PC-3 (cell line): ENCODE results near the gene PSMD2. TPM values are rescaled to one million over a fixed set of nuclear protein-coding genes. Genes with fewer than 3 reads are reported as not detected.

ENCODE experiments used
- ATAC-seq: fragments of 200-7000 bp; cut with Tn5 transposase; 2 replicates; pipeline ENCODE4 v1.9.1; 2020; ENCODE audit warnings: mild to moderate bottlenecking, moderate library complexity
- BruUV-seq: library from RNA; stranded (reverse); fragments of 400-500 nt; replicated peaks from 2 replicates; lab custom pipeline; 2021; lab: Mats Ljungman, UMichigan
- CTCF ChIA-PET: fragments of 300-600 bp; sonication (Branson Sonifier 250); formaldehyde crosslinking; loops from one replicate; lab custom pipeline; 2022; ENCODE audit warnings: antibody characterized with exemption; lab: Charles Lee
- POLR2A ChIA-PET: fragments of 300-600 bp; sonication (Branson Sonifier 250); formaldehyde crosslinking; loops from one replicate; lab custom pipeline; 2022; ENCODE audit warnings: antibody characterized with exemption; ENCODE audit not compliant: unreplicated experiment; lab: Charles Lee
- DNase-seq: peaks from one replicate; pipeline ENCODE4 v3.0.0-alpha.2; 2015
- H2AFZ ChIP-seq: fragments of 300-600 bp; sonication (generic); 2 replicates; pipeline ENCODE4 v1.6.0; 2016; ENCODE audit warnings: antibody characterized with exemption, low read length
- H3F3A ChIP-seq: fragments of 300-600 bp; sonication (generic); one replicate; pipeline ENCODE4 v1.6.0; 2017; ENCODE audit warnings: antibody characterized with exemption, low read length, control low read depth, mild to moderate bottlenecking; ENCODE audit not compliant: unreplicated experiment
- H3K27ac ChIP-seq: fragments of 300-600 bp; sonication (generic); 2 replicates; pipeline ENCODE4 v1.5.1; 2016; ENCODE audit warnings: mild to moderate bottlenecking, low read length
- H3K27me3 ChIP-seq: fragments of 300-600 bp; sonication (generic); 2 replicates; pipeline ENCODE4 v1.6.1; 2016; ENCODE audit warnings: low read length, mixed read lengths
- H3K36me3 ChIP-seq: fragments of 300-600 bp; sonication (generic); 2 replicates; pipeline ENCODE4 v1.6.1; 2016; ENCODE audit warnings: low read depth, mixed run types, low read length, mixed read lengths
- H3K4me1 ChIP-seq: fragments of 300-600 bp; sonication (generic); 2 replicates; pipeline ENCODE4 v1.5.1; 2016; ENCODE audit warnings: low read length; ENCODE audit not compliant: insufficient read depth
- H3K4me2 ChIP-seq: fragments of 300-600 bp; sonication (generic); 2 replicates; pipeline ENCODE4 v1.6.0; 2016; ENCODE audit warnings: low read length
- H3K4me3 ChIP-seq: fragments of 300-600 bp; sonication (generic); 2 replicates; pipeline ENCODE4 v1.5.1; 2016; ENCODE audit warnings: mild to moderate bottlenecking, low read length, mixed read lengths
- H3K79me2 ChIP-seq: fragments of 300-600 bp; sonication (generic); 2 replicates; pipeline ENCODE4 v1.6.1; 2017; ENCODE audit warnings: low read length, mixed read lengths
- H3K9ac ChIP-seq: fragments of 300-600 bp; sonication (generic); 2 replicates; pipeline ENCODE4 v1.6.0; 2016; ENCODE audit warnings: mild to moderate bottlenecking, low read length
- H3K9me2 ChIP-seq: fragments of 300-600 bp; sonication (generic); replicated peaks from 2 replicates; pipeline ENCODE4 v1.6.1; 2016; ENCODE audit warnings: mixed run types, low read length, mixed read lengths
- H3K9me3 ChIP-seq: fragments of 300-600 bp; sonication (generic); 2 replicates; pipeline ENCODE4 v1.6.1; 2016; ENCODE audit warnings: low read length, mixed read lengths
- H4K20me1 ChIP-seq: fragments of 300-600 bp; sonication (generic); 2 replicates; pipeline ENCODE4 v1.6.1; 2016; ENCODE audit warnings: low read length, mixed read lengths
- EZH2 ChIP-seq: fragments of 300-600 bp; sonication (generic); IDR thresholded peaks from one replicate; pipeline ENCODE4 v1.6.1; 2017; ENCODE audit warnings: antibody characterized with exemption, mild to moderate bottlenecking, low read length; ENCODE audit not compliant: unreplicated experiment
- EZH2phosphoT487 ChIP-seq: fragments of 300-600 bp; sonication (generic); IDR thresholded peaks from 2 replicates; pipeline ENCODE4 v1.6.1; 2018; ENCODE audit warnings: mild to moderate bottlenecking, antibody characterized with exemption, low read length, borderline replicate concordance
- intact Hi-C: fragments of 100-400 bp; cut with micrococcal nuclease; formaldehyde crosslinking; loops from 2 replicates; pipeline ENCODE4 v1.9.0; 2023
- total RNA-seq: library from RNA; depleted of rRNA; stranded (reverse); fragments of >200 nt; gene quantifications from 2 replicates; pipeline ENCODE4 v1.2.3, GENCODE V29; 2014
- TF ChIP-seq, protein P1 (sequence below): fragments of 300-600 bp; sonication (generic); conservative IDR thresholded peaks from 2 replicates; pipeline ENCODE4 v1.5.1; 2017; ENCODE audit warnings: antibody characterized with exemption, low read depth, mild to moderate bottlenecking, low read length

The PSMD2 gene
- total RNA-seq, 1 experiment from 2014 or later: 1,057 TPM

DNA sequence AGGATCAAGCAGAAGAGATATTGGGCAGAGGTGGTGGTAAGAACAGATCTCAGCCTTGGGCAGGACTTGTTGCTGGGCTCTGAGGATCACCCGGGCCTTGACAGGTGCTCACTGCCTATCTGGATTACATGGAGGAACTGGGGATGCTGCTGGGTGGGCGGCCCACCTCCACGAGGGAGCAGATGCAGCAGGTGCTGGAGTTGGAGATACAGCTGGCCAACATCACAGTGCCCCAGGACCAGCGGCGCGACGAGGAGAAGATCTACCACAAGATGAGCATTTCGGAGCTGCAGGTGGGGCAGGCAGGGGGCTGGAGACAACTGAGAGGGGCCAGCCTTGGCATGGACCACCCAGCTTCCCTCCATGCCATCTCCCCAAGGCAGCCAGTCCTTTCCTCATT, 15.4 kb upstream of the PSMD2 start:
- DNase-seq (no peak), ATAC-seq (no peak)
- H3K9me2 ChIP-seq: no peaks in the 10 kb centered on the region
- CTCF ChIA-PET: no interaction called here
- no peaks in the 10 kb centered on the region for H3K9me3 ChIP-seq
- H3K4me1 ChIP-seq: no peaks in the 10 kb centered on the region
- no peaks in the 10 kb centered on the region for H3F3A ChIP-seq
- no peaks in the 10 kb centered on the region for H3K79me2 ChIP-seq
- no peaks in the 10 kb centered on the region for H3K36me3 ChIP-seq
- no peak overlapping the region for H2AFZ ChIP-seq
- no peaks in the 10 kb centered on the region for H3K27me3 ChIP-seq
- H3K9ac ChIP-seq: no peak overlapping the region
- TF ChIP-seq EZH2: no peak
- TF ChIP-seq EZH2phosphoT487: no peak
- TF ChIP-seq, protein P1, sequence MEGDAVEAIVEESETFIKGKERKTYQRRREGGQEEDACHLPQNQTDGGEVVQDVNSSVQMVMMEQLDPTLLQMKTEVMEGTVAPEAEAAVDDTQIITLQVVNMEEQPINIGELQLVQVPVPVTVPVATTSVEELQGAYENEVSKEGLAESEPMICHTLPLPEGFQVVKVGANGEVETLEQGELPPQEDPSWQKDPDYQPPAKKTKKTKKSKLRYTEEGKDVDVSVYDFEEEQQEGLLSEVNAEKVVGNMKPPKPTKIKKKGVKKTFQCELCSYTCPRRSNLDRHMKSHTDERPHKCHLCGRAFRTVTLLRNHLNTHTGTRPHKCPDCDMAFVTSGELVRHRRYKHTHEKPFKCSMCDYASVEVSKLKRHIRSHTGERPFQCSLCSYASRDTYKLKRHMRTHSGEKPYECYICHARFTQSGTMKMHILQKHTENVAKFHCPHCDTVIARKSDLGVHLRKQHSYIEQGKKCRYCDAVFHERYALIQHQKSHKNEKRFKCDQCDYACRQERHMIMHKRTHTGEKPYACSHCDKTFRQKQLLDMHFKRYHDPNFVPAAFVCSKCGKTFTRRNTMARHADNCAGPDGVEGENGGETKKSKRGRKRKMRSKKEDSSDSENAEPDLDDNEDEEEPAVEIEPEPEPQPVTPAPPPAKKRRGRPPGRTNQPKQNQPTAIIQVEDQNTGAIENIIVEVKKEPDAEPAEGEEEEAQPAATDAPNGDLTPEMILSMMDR: no peak
- H3K4me3 ChIP-seq: no peak overlapping the region
- no peak overlapping the region for H3K27ac ChIP-seq
- intact Hi-C loops: loop anchor here (1.0 to 10.0 kb wide), 2 partner anchors 56 to 239 kb away; no protein-coding TSS in a partner anchor
- POLR2A ChIA-PET: no interaction called here
- no peaks in the 10 kb centered on the region for H4K20me1 ChIP-seq
- BruUV-seq: no TSS peak
- no peak overlapping the region for H3K4me2 ChIP-seq

DNA sequence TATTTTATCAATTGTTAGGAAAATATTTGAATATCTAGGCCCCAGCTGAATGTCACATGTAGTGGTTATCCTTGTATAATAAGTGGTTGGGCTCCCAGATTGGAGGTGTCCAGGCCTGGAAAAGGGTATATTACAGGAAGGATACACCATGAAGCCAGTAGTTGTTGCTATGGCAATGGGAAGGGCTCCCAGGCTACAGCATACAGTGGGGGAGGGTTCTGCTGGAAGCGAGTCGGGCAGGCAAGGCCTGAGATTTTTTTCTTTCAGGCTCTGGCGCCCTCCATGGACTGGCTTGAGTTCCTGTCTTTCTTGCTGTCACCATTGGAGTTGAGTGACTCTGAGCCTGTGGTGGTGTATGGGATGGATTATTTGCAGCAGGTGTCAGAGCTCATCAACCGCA, 14.3 kb upstream of the PSMD2 start:
- H3K36me3 ChIP-seq: no peaks in the 10 kb centered on the region
- no peak overlapping the region for H3K9ac ChIP-seq
- CTCF ChIA-PET: no interaction called here
- no peaks in the 10 kb centered on the region for H3F3A ChIP-seq
- ATAC-seq: peak; percentile 83
- H2AFZ ChIP-seq: no peak overlapping the region
- TF ChIP-seq, protein P1: peak; percentile 70
- TF ChIP-seq EZH2phosphoT487 (no peak), EZH2 (no peak)
- BruUV-seq: no TSS peak
- H4K20me1 ChIP-seq: no peaks in the 10 kb centered on the region
- H3K79me2 ChIP-seq: no peaks in the 10 kb centered on the region
- no peak overlapping the region for H3K4me3 ChIP-seq
- no peaks in the 10 kb centered on the region for H3K4me1 ChIP-seq
- no peak overlapping the region for H3K4me2 ChIP-seq
- intact Hi-C loops: loop anchor here (1.0 to 10.0 kb wide), 2 partner anchors 57 to 240 kb away; no protein-coding TSS in a partner anchor
- peak; percentile 81 for DNase-seq
- H3K9me3 ChIP-seq: no peaks in the 10 kb centered on the region
- POLR2A ChIA-PET: no interaction called here
- H3K27me3 ChIP-seq: no peaks in the 10 kb centered on the region
- no peak overlapping the region for H3K27ac ChIP-seq
- H3K9me2 ChIP-seq: no peaks in the 10 kb centered on the region

DNA sequence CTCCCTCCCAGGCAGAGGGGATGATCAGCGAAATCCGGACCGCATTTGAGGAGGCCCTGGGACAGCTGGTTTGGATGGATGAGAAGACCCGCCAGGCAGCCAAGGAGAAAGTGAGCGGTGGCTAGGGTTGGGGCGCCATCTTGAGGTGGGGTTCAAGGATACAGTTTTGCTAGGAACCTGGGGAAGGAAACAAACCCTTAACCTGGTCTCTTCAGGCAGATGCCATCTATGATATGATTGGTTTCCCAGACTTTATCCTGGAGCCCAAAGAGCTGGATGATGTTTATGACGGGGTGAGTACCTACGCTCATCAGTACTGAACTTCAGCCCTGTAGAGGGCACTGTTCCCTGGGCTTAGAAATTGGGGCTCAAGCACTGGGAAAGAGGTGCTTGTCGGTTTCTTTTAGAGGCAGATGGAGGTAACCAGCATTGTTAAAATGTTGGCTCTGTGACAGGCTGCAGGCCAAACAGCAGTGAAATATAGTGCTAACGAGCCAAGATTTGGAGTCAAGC, 9.6 kb upstream of the PSMD2 start:
- Histone ChIP-seq H3K79me2 (no peaks in the 10 kb centered on the region), H3K9ac (no peak overlapping the region), H3K9me2 (no peaks in the 10 kb centered on the region), H2AFZ (no peak overlapping the region), H4K20me1 (no peaks in the 10 kb centered on the region), H3K4me1 (no peaks in the 10 kb centered on the region), H3K27ac (no peak overlapping the region), H3K27me3 (no peaks in the 10 kb centered on the region), H3K4me3 (no peak overlapping the region), H3K36me3 (no peaks in the 10 kb centered on the region), H3K4me2 (no peak overlapping the region), H3F3A (no peaks in the 10 kb centered on the region), H3K9me3 (no peaks in the 10 kb centered on the region)
- peak; percentile 79 for ATAC-seq
- intact Hi-C loops: loop anchor here (1.0 to 10.0 kb wide), 3 partner anchors 144 to 403 kb away; no protein-coding TSS in a partner anchor
- no TSS peak for BruUV-seq
- DNase-seq: peak; percentile 71
- ChIA-PET CTCF (interaction anchor here (0.6 kb wide), 2 partner anchors 17 to 22 kb away, joined by 3 to 4 read pairs; no protein-coding TSS in a partner anchor), POLR2A (interaction anchor here (0.6 kb wide), 1 partner anchor 27 kb away, joined by 5 read pairs; no protein-coding TSS in a partner anchor)
- TF ChIP-seq, protein P1: peak; percentile 92
- TF ChIP-seq EZH2: no peak
